ENCODE results near the gene TPP2. TPM values are rescaled to one million over a fixed set of nuclear protein-coding genes. Genes with fewer than 3 reads are reported as not detected.

The TPP2 gene
- total RNA-seq, 1 donor from 2014 or later, result 84.6 TPM

DNA sequence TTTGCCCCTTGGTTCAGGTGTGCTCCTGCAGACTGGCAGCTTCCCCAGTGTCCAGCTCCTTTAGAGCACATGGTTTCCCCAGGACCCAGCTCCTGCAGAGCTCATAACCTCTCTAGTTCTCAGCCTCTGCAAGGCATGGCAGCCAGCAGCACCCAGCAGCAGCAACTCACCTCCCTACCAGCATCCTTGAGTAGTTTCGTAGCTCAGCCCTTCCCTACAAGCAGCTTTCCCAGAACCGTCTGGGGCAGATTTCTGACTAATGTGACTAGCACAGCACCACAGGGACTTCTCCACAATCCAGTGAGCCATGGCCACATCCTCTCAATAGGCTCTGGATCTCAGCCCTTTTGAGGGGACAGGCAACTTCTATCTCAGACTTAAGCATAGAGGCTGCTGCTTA, 112.2 kb downstream of the TPP2 start:
- TF ChIP-seq, protein P1, sequence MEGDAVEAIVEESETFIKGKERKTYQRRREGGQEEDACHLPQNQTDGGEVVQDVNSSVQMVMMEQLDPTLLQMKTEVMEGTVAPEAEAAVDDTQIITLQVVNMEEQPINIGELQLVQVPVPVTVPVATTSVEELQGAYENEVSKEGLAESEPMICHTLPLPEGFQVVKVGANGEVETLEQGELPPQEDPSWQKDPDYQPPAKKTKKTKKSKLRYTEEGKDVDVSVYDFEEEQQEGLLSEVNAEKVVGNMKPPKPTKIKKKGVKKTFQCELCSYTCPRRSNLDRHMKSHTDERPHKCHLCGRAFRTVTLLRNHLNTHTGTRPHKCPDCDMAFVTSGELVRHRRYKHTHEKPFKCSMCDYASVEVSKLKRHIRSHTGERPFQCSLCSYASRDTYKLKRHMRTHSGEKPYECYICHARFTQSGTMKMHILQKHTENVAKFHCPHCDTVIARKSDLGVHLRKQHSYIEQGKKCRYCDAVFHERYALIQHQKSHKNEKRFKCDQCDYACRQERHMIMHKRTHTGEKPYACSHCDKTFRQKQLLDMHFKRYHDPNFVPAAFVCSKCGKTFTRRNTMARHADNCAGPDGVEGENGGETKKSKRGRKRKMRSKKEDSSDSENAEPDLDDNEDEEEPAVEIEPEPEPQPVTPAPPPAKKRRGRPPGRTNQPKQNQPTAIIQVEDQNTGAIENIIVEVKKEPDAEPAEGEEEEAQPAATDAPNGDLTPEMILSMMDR (IDR thresholded peaks at IDR 0.05; ENCODE audit: partially characterized antibody, unreplicated experiment), result no peak
- DNase-seq, result no peak
- Mint-ChIP-seq H3K27me3 (ENCODE audit: unreplicated experiment) (peaks cover 1% of the 10 kb centered on the region), H3K4me1 (ENCODE audit: low read depth, unreplicated experiment) (no peaks in the 10 kb centered on the region), H3K9me3 (ENCODE audit: unreplicated experiment) (no peaks in the 10 kb centered on the region), H3K4me3 (ENCODE audit: unreplicated experiment) (no peak overlapping the region), H3K27ac (ENCODE audit: unreplicated experiment) (no peak overlapping the region), H3K36me3 (ENCODE audit: unreplicated experiment) (no peaks in the 10 kb centered on the region)

DNA sequence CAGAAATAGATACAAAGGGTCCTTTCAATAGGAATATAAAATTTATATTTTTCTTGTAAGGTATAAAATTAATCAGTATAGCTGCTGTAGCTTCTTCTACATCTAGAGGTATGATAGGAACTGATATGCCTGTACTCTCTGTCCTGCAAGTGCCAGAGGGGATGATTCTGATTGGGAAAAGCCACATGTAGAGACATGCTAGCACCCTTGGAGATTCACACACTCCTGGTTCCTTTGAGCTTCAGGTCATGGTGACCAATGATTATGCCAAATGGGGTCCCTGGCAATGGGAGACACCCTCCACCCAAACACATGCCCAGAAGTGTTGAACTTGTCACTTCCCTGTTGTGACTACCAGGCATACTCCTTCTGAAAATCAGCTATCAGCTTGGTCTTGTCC, 112.8 kb downstream of the TPP2 start:
- H3K27me3 Mint-ChIP-seq (ENCODE audit: unreplicated experiment), result no peaks in the 10 kb centered on the region
- no peaks in the 10 kb centered on the region for H3K4me1 Mint-ChIP-seq (ENCODE audit: low read depth, unreplicated experiment)
- H3K4me3 Mint-ChIP-seq (ENCODE audit: unreplicated experiment), result no peak overlapping the region
- H3K36me3 Mint-ChIP-seq (ENCODE audit: unreplicated experiment), result no peaks in the 10 kb centered on the region
- no peak for DNase-seq
- TF ChIP-seq, protein P1 (IDR thresholded peaks at IDR 0.05; ENCODE audit: partially characterized antibody, unreplicated experiment), result no peak
- H3K9me3 Mint-ChIP-seq (ENCODE audit: unreplicated experiment), result no peaks in the 10 kb centered on the region
- no peak overlapping the region for H3K27ac Mint-ChIP-seq (ENCODE audit: unreplicated experiment)

DNA sequence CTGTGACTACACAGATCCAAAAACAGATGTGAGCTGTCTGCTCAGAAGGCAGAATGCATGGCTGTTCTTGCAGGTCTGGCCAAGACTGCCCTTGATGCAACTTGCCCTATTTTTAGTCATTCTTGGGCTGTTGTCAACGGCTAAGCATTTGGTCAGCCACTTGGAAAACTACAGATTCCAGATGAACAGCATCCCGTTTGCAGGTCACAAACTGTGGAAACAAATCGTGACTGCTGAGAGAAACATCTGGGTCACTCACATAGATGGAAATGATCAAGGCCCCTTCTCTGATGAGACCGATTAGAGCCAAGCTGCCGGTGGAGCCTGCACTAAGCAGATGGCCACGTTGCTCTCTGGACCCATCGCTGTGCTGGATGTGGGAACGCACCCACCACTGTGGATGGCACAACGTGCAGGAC, 113.5 kb downstream of the TPP2 start:
- no peak for DNase-seq
- Mint-ChIP-seq H3K36me3 (ENCODE audit: unreplicated experiment) (no peaks in the 10 kb centered on the region), H3K9me3 (ENCODE audit: unreplicated experiment) (no peaks in the 10 kb centered on the region), H3K27me3 (ENCODE audit: unreplicated experiment) (no peaks in the 10 kb centered on the region), H3K4me3 (ENCODE audit: unreplicated experiment) (no peak overlapping the region), H3K4me1 (ENCODE audit: low read depth, unreplicated experiment) (no peaks in the 10 kb centered on the region), H3K27ac (ENCODE audit: unreplicated experiment) (no peak overlapping the region)
- TF ChIP-seq, protein P1 (IDR thresholded peaks at IDR 0.05; ENCODE audit: partially characterized antibody, unreplicated experiment), result no peak

DNA sequence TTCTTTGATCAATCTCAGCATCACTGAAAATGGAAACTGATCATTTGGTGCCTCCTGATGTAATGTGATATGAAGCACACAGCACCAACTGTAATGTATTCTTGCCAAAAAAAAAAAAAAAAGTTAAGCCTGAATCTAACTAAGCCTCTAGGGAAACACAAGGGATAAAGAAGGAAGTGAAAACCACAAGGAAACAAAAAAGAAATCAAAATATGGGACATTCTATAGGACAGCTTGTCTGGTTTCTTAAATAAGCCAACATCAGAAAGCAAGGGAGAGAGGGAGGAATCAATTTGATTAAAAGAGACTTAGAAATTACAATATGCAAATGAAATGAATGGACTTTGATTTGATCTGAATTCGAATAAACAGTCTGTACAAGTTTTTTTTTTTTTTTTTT, 118.7 kb downstream of the TPP2 start:
- H3K27ac Mint-ChIP-seq (ENCODE audit: unreplicated experiment), result no peak overlapping the region
- no peaks in the 10 kb centered on the region for H3K4me1 Mint-ChIP-seq (ENCODE audit: low read depth, unreplicated experiment)
- DNase-seq, result no peak
- no peaks in the 10 kb centered on the region for H3K9me3 Mint-ChIP-seq (ENCODE audit: unreplicated experiment)
- no peak overlapping the region for H3K4me3 Mint-ChIP-seq (ENCODE audit: unreplicated experiment)
- no peaks in the 10 kb centered on the region for H3K27me3 Mint-ChIP-seq (ENCODE audit: unreplicated experiment)
- no peaks in the 10 kb centered on the region for H3K36me3 Mint-ChIP-seq (ENCODE audit: unreplicated experiment)
- TF ChIP-seq, protein P1 (IDR thresholded peaks at IDR 0.05; ENCODE audit: partially characterized antibody, unreplicated experiment), result no peak

DNA sequence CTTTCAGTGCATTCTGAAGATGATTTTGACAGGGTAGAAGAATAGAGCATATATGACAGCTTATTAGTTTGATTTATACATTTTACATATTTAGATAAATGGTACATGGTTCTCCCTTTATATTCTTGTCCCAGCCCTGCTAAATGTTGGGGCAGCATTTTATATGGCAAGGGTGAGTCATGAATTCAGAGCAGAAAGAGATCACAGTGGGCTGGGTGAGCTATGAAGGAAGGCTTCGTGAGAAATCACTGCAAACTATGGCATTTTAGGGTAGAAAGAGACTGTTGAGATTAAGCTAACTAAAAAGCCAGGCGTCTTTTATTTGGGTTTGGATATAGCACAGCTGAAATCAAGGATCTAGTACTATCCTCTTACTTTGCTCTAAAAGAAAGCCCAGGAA, 122.0 kb downstream of the TPP2 start:
- H3K4me3 Mint-ChIP-seq (ENCODE audit: unreplicated experiment), result no peak overlapping the region
- H3K27ac Mint-ChIP-seq (ENCODE audit: unreplicated experiment), result no peak overlapping the region
- no peaks in the 10 kb centered on the region for H3K36me3 Mint-ChIP-seq (ENCODE audit: unreplicated experiment)
- no peaks in the 10 kb centered on the region for H3K9me3 Mint-ChIP-seq (ENCODE audit: unreplicated experiment)
- no peaks in the 10 kb centered on the region for H3K4me1 Mint-ChIP-seq (ENCODE audit: low read depth, unreplicated experiment)
- H3K27me3 Mint-ChIP-seq (ENCODE audit: unreplicated experiment), result no peaks in the 10 kb centered on the region
- DNase-seq, result no peak
- TF ChIP-seq, protein P1 (IDR thresholded peaks at IDR 0.05; ENCODE audit: partially characterized antibody, unreplicated experiment), result no peak
